NK-92 (cell line): Measurements from ENCODE around the gene SLC35A1.

Source experiments
- DNase-seq: peaks from one replicate; lab custom pipeline; 2025; ENCODE audit not compliant: unreplicated experiment; lab: John Stamatoyannopoulos, UW

SLC35A1 gene

DNA sequence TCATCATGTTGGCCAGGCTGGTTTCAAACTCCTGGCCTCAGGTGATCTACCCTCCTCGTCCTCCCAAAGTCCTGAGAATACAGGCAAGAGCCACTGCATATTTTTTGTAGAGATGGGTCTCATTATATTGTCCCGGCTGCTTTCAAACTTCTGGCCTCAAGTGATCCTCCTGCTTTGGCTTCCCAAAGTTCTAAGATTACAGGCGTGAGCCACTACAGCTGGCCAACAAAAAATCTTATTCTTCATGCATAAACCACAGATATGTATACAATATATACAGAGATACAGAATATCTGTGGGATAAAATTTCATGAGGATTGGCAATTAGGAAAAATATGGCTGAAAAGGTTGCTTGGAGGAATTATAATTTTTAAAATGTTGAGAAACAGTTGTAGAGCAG is 49.9 kb downstream of the SLC35A1 start:
- no peak for DNase-seq

DNA sequence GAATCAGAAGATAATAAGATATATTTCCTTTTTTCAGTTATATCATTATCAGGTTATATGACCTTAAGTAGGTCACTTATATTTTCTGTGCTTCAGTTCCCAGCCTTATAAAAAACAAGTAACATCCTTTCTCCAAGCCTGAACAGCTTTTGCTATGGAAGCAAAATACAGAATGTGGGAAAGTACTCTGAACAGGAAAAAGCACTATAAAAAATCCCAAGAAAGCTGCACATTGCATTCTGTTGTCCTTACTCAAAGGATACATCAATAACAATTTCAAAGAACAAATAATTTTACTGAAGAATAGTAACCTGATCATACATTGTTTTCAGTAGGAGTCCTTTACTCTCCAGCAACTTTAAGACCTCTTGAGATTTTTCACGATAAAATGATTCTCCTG is 56.4 kb downstream of the SLC35A1 start:
- DNase-seq = no peak

DNA sequence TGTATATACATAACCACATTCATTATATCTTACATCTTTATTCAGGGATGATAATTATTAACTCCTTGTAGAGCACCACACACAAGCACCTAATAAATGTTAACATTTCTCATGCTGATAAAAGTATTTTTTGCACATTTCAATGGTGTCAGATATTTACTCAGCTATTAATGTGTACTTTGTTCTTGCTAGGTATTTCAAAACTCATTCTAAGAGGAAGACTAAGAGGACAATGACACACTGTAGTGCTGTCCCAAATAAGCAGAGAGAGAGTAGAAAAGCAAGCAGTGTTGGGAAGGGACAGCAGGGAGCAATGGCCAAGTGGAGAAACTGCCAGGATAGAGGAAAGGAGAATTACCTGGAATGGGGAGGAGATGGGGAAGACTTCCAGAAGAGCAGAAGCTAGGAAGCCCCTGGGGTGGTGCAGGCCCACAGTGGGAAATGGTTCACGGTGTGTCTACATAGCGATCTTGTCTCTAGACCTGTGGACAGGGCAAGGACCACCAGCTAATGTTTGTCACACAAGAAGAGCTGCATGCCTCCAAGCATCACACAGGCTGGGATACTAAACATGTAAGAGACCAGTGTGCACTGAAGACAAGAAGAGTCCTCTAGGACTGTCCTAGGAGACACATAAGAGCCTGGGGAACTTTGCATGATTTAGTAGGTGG is 61.7 kb downstream of the SLC35A1 start:
- no peak for DNase-seq

DNA sequence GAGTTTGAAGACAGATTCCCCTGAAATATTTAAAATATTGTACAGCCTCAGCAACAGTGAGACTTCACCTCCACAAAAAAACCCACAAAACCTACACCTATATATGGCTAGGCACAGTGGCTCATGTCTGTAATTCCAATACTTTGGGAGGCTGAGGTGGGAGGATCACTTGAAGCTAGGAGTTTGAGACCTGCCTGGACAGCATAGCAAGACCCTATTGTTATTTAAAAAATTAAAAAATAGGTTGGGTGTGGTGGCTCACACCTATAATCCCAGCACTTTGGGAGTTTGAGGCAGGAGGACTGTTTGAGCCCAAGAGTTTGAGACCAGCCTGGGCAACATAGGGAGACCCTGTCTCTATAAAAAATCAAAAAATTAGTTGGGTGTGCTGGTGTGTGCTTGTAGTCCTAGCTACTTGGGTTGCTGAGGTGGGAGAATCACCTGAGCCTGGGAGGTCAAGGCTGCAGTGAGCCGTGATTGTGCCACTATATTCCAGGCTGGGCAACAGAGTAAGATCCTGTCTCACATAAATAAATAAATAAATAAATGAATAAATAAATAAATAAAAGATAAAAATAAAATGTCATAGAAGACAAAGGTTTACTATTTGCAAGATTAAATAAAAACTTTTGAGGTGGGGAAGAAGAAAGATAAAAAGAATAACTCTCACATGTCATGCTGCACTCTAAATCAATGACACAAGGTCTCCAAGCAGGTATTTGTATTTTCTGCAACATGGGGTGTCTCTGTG is 65.9 kb downstream of the SLC35A1 start:
- no peak for DNase-seq

DNA sequence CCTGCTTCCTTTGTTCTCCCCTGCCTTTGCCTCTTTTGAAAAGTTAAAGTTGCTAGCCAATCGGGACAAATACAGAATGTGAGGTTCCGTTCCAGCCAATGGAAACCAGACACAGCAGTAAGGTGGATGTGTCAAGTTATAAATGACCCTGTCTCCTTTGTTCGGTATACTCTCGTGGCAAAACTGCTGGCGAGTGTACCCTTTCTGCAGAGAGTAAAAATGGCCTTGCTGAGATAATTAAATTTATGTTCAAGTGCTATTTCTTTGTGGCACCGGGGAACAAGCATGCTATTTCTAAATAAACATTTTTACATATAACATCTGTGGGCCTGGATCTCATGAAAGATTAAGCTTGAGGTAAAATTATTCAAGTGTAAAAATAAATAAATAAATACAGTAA is 66.8 kb downstream of the SLC35A1 start:
- no peak for DNase-seq

DNA sequence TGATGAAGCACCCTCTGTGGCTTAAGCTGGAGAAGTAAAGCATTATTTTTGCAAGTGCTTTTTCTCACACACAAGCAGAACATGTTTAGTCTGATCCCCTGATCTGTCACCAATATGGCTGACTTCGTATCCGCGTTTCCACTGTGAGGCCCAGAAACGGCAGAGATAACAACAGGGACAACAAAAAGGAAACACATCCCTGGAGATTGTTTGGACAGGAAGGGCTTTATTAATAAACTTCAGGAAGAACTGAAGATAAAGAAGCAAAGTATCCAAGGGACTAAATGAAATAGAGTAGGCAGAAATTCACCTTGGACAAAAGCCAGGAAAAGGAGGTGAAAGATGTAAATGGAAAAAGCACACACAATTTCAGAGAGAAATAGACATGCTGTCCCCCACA is 67.8 kb downstream of the SLC35A1 start:
- DNase-seq = no peak

DNA sequence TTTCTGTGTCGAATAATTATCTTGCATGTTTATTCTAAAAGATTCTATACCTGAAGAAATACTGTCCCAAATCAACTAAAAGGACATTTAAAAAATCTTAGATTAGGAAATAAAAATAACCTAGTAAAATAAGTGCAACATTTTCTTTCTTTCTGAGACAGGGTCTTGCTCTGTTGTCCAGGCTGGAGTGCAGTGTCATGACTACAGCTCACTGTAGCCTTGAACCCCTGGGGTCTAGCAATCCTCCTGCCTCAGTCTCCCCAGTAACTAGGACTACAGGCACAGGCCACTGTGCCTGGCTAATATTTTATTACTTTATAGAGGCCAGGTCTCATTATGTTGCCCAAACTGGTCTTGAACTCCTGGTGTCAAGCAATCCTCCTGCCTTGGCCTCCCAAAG is 68.3 kb downstream of the SLC35A1 start:
- DNase-seq = no peak

DNA sequence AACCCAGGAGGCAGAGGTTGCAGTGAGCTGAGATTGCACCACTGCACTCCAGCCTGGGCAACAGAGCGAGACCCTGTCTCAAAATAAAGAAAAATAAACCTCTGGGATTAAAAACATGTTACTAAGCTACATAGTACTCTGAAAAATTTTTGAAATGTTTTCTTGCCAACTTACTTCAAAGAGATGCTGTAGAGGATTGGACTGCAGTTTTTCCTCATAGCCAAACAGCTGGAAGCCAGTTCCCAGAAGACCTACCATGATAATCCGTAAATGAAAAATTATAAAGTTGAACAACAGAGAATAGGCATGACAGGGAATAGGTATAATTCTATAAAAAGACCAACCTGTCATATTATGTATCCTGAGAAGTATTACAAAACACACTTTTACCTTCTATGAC is 69.0 kb downstream of the SLC35A1 start:
- no peak for DNase-seq

DNA sequence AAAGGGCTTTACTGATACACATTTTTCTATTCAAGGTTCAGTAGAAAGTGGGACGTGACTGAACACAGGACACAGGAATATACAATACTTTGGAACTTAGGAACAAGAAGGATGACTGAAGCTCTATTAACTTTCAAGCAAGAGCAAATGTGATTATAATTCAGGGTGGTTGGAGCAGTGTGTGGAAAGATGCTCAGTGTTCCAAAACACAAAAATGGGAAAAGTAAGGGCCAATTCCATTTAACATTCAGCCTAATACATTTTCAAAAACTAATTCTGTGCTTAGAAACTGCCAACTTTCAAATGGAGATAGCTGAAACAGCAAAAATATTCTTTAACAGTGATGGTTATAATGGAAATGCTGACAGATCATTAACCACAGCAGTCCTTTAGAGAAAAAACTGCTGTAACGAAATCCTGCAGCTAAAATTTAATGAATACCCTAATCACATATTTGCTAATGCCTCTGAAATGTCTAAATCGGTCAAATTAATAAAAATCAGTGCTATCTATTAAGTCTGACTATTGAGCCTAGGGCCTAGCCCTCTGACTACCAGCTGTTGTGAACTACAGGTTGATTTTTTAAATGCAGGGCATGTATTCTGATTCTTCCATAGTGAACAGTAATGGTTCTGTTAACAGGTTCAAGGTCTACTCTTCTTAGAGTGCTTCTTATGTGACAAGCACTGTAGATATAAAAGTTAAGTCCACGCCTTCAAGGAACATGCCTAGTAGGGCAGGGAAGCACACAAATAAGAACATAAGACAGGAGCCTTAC is 71.1 kb downstream of the SLC35A1 start:
- DNase-seq = no peak

DNA sequence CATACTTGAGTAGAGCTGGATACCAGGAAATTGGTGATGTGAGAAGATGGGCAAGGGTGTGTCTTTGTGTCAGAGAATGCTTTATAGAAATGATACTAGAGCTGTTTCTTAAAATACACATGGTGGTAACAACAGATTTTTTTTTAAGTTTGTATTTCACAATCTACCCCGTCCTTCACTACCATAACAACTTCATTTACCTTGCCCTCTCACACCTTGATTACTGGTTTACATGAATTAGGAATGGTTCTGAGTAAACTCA is 71.6 kb downstream of the SLC35A1 start:
- no peak for DNase-seq

DNA sequence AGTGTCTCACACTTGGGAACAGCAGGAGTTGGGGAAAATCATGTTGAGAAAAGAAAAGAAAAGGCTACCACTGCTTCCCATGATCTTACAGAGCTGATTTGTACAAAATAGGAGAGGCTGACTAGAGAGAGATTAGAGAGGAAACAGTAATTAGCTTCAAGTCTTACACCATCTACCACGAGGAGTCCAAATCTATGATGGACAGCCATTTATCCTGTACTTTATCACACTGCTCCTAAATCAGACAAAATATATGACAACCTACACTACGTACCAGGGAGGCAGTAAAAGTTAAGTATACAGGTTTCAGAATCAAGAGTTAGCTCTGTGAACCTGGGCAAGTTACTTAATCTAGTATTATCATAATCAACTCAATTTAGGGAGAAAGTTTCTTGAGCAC is 79.0 kb downstream of the SLC35A1 start:
- DNase-seq = no peak

DNA sequence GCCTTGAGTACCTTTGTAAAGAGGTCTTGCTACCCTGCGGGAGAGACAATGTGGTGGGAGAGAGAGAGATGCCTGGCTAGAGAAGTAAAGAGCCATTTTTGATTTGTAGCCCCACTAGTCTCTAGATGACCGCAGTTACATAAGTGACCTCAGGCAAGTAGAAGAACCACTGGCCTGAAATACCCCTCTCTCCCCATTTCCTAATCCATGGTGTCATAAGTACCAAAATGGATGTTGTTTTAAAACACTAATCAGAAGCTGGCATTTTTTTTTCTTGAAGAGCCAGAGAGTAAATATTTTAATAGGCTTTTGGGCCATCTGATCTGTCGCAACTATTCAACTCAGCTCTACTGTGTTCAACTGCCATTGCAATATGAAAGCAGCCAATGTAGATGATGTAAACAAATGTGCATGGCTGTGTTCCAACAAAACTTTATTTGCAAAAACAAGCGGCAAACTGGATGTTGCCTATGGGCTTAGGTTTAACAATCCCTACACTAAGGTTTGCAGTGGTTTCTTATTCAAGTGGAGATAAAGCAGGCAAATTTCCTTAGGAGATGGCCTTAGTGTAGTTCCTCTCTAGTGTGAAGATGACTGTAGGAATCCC is 80.5 kb downstream of the SLC35A1 start:
- no peak for DNase-seq

DNA sequence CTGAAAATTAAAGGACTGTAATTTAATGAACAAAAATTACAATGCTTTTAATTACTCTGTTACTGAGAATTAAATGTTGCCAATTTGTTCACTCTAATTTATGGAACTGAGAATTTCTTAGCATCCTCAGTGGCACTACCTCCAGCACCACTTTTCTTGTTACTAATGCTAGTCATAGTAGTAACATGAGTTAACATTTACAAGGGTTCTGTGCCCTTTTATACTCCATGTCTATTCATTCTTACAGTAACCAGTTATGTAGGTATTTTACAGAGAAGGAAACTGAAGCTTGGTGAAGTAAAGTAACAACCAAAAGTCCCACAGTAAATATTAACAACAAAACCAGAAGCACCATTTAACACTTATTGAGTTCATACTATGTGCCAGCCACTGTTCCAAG is 82.7 kb downstream of the SLC35A1 start:
- no peak for DNase-seq

DNA sequence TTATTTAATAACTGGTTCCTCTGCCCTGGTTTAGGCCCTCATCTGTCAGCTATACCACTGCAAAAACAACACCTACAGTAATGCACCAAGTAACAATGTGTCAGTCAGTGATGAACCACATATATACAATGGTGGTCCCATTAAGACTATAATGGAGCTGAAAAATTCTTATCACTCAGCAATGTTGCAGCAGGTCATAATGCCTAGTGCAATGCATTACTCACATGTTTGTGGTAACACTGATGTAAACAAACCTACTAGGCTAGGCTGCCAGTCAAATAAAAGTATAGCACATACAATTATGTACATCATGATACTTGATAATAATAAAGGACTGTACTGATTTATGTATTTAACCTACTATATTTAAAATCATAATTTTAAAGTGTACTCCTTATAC is 85.7 kb downstream of the SLC35A1 start:
- DNase-seq = no peak

DNA sequence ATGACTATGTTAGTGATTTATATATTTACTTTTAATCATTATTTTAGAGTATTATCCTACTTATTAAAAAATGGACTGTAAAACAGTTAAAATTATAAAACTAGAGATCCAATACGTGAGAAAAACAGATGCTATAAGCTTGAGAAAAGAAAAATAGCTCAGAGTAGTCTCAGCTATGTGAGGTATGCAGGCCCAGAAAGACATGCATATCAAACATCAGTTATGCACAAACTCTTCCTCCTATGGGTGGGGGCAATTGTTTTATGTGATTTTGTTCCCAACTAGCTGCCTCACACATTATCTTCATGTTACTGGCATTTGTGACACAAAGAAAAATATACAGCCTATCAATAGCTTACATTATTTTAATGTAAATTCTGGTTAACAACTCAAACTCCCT is 88.2 kb downstream of the SLC35A1 start:
- no peak for DNase-seq
